ENCODE measurements around the gene ELMOD3. TPM values are rescaled to one million over a fixed set of nuclear protein-coding genes. Genes with fewer than 3 reads are reported as not detected.
"Not testable (repeated sequence)": the region's sequence is repeated elsewhere in the genome, so short reads cannot be mapped to it uniquely, and the experiment has no call there.

Gene ELMOD3
- total RNA-seq, 1 donor from 2014 or later, result 21.5 TPM

GRCh38 chr2:85377083-85377482 is 22.5 kb downstream of the ELMOD3 start:
- H3K27me3 Mint-ChIP-seq (ENCODE audit: insufficient read depth, low read depth), result peaks cover 4% of the 10 kb centered on the region

DNA sequence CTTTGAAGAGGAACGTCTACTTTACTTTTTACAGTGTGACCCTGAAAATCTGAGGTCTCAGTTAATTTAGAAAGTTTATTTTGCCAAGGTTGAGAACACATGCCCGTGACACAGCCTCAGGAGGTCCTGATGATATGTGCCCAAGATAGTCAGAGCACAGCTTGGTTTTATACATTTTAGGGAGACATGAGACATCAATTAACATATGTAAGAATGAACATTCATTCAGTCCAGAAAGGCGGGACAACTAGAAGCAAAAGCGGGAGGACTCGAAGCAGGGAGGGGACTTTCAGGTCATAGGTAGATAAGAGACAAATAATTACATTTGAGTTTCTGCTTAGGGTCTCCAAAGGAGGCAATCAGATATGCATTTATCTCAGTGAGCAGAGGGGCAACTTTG is 23.7 kb downstream of the ELMOD3 start:
- Mint-ChIP-seq H3K4me1 (no peaks in the 10 kb centered on the region), H3K27ac (no peak overlapping the region), H3K27me3 (ENCODE audit: insufficient read depth, low read depth) (peaks cover 5% of the 10 kb centered on the region), H3K36me3 (peaks cover 44% of the 10 kb centered on the region), H3K4me3 (no peak overlapping the region), H3K9me3 (peaks cover 12% of the 10 kb centered on the region)
- no peak for DNase-seq (ENCODE audit: low spot score)
- Histone ChIP-seq H3K27me3 (no peaks in the 10 kb centered on the region), H3K79me2 (ENCODE audit: low read depth) (no peaks in the 10 kb centered on the region), H3K9me3 (ENCODE audit: low read depth) (peaks cover 16% of the 10 kb centered on the region), H3K27ac (no peak overlapping the region), H3K4me3 (no peak overlapping the region), H3K4me1 (no peaks in the 10 kb centered on the region), H3K36me3 (peaks cover 17% of the 10 kb centered on the region), H3K4me2 (no peak overlapping the region), H3K9ac (no peak overlapping the region), H4K20me1 (ENCODE audit: low read depth) (no peaks in the 10 kb centered on the region), H3F3A (ENCODE audit: low read depth) (no peaks in the 10 kb centered on the region), H2AFZ (replicated peaks) (no peak overlapping the region)
- TF ChIP-seq, protein P1, sequence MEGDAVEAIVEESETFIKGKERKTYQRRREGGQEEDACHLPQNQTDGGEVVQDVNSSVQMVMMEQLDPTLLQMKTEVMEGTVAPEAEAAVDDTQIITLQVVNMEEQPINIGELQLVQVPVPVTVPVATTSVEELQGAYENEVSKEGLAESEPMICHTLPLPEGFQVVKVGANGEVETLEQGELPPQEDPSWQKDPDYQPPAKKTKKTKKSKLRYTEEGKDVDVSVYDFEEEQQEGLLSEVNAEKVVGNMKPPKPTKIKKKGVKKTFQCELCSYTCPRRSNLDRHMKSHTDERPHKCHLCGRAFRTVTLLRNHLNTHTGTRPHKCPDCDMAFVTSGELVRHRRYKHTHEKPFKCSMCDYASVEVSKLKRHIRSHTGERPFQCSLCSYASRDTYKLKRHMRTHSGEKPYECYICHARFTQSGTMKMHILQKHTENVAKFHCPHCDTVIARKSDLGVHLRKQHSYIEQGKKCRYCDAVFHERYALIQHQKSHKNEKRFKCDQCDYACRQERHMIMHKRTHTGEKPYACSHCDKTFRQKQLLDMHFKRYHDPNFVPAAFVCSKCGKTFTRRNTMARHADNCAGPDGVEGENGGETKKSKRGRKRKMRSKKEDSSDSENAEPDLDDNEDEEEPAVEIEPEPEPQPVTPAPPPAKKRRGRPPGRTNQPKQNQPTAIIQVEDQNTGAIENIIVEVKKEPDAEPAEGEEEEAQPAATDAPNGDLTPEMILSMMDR (IDR thresholded peaks at IDR 0.05), result no peak
- no peak for TF ChIP-seq EZH2 (IDR thresholded peaks at IDR 0.05)
- TF ChIP-seq EZH2phosphoT487 (IDR thresholded peaks at IDR 0.05), result no peak

More at GRCh38 chr2:85377083-85377482, 22.5 kb downstream of the ELMOD3 start:
- Histone ChIP-seq H3F3A (ENCODE audit: low read depth) (no peaks in the 10 kb centered on the region), H3K4me3 (no peak overlapping the region), H4K20me1 (ENCODE audit: low read depth) (no peaks in the 10 kb centered on the region), H3K4me1 (no peaks in the 10 kb centered on the region), H3K4me2 (no peak overlapping the region), H3K9me3 (ENCODE audit: low read depth) (peaks cover 16% of the 10 kb centered on the region), H3K27me3 (no peaks in the 10 kb centered on the region), H3K9ac (no peak overlapping the region), H3K36me3 (peaks cover 17% of the 10 kb centered on the region), H3K79me2 (ENCODE audit: low read depth) (no peaks in the 10 kb centered on the region), H2AFZ (replicated peaks) (no peak overlapping the region), H3K27ac (no peak overlapping the region)
- TF ChIP-seq EZH2 (IDR thresholded peaks at IDR 0.05) (no peak), EZH2phosphoT487 (IDR thresholded peaks at IDR 0.05) (no peak)
- TF ChIP-seq, protein P1 (IDR thresholded peaks at IDR 0.05), result no peak
- no peak overlapping the region for H3K4me3 Mint-ChIP-seq
- no peak overlapping the region for H3K27ac Mint-ChIP-seq
- H3K4me1 Mint-ChIP-seq, result no peaks in the 10 kb centered on the region
- peaks cover 42% of the 10 kb centered on the region for H3K36me3 Mint-ChIP-seq
- DNase-seq (ENCODE audit: low spot score), result no peak
- peaks cover 12% of the 10 kb centered on the region for H3K9me3 Mint-ChIP-seq

DNA sequence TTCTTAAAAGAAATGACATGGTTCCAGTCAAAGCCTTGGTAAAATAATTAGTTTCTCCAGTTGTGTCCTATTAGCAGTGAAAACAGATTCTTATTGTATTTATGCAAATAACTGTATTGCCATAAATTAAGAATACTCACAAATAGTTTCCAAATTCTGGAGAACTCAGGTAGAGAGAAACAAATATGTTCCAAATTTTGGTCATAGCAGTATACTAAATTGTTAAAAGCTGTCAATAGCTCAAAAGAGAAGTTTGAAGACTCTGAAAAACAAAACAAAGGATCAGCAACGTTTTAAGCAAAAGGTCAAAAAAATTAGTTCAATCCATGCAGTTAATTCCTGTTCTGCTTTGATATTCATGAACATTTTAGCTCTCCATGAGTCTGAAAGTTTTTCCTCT is 25.5 kb downstream of the ELMOD3 start:
- peaks cover 17% of the 10 kb centered on the region for H3K36me3 ChIP-seq
- H3K4me1 Mint-ChIP-seq, result peaks cover 2% of the 10 kb centered on the region
- H3K36me3 Mint-ChIP-seq, result peaks cover 47% of the 10 kb centered on the region
- no peak overlapping the region for H3K4me3 Mint-ChIP-seq
- DNase-seq (ENCODE audit: low spot score), result no peak
- no peak for TF ChIP-seq EZH2 (IDR thresholded peaks at IDR 0.05)
- no peak for TF ChIP-seq EZH2phosphoT487 (IDR thresholded peaks at IDR 0.05)
- TF ChIP-seq, protein P1 (IDR thresholded peaks at IDR 0.05), result no peak
- peaks cover 16% of the 10 kb centered on the region for H3K9me3 ChIP-seq (ENCODE audit: low read depth)
- H4K20me1 ChIP-seq (ENCODE audit: low read depth), result no peaks in the 10 kb centered on the region
- H3K27me3 Mint-ChIP-seq (ENCODE audit: insufficient read depth, low read depth), result peaks cover 2% of the 10 kb centered on the region
- no peak overlapping the region for H3K9ac ChIP-seq
- H3F3A ChIP-seq (ENCODE audit: low read depth), result no peaks in the 10 kb centered on the region
- no peak overlapping the region for H3K27ac Mint-ChIP-seq
- H2AFZ ChIP-seq (replicated peaks), result no peak overlapping the region
- no peaks in the 10 kb centered on the region for H3K79me2 ChIP-seq (ENCODE audit: low read depth)
- H3K4me1 ChIP-seq, result no peaks in the 10 kb centered on the region
- H3K4me3 ChIP-seq, result no peak overlapping the region
- H3K4me2 ChIP-seq, result no peak overlapping the region
- no peak overlapping the region for H3K27ac ChIP-seq
- no peaks in the 10 kb centered on the region for H3K27me3 ChIP-seq
- peaks cover 12% of the 10 kb centered on the region for H3K9me3 Mint-ChIP-seq

GRCh38 chr2:85383151-85383550 is 28.6 kb downstream of the ELMOD3 start:
- H3K4me1 ChIP-seq; H3K27me3 Mint-ChIP-seq (ENCODE audit: insufficient read depth, low read depth); H3K4me3 ChIP-seq; H2AFZ ChIP-seq (replicated peaks); H3K27ac ChIP-seq; H3K9ac ChIP-seq; H3K4me1 Mint-ChIP-seq; H4K20me1 ChIP-seq (ENCODE audit: low read depth); H3K27me3 ChIP-seq; H3K79me2 ChIP-seq (ENCODE audit: low read depth); DNase-seq (ENCODE audit: low spot score); H3K4me3 Mint-ChIP-seq; H3K27ac Mint-ChIP-seq; H3F3A ChIP-seq (ENCODE audit: low read depth); H3K4me2 ChIP-seq: not testable (repeated sequence)
- peaks cover 12% of the 10 kb centered on the region for H3K9me3 Mint-ChIP-seq
- peaks cover 54% of the 10 kb centered on the region for H3K36me3 Mint-ChIP-seq
- H3K36me3 ChIP-seq, result peaks cover 17% of the 10 kb centered on the region
- H3K9me3 ChIP-seq (ENCODE audit: low read depth), result peaks cover 16% of the 10 kb centered on the region
